IgD-negative memory B cell (primary cell): ENCODE results near the gene ZNF607. TPM values are rescaled to one million over a fixed set of nuclear protein-coding genes. Genes with fewer than 3 reads are reported as not detected.
"Not testable (repeated sequence)": the region's sequence is repeated elsewhere in the genome, so short reads cannot be mapped to it uniquely, and the experiment has no call there.

ENCODE experiments used
- H3K27ac Mint-ChIP-seq, 3 donors: one replicate each; pipeline ENCODE4 v1.8.0; 2020 to 2022; ENCODE audit warnings: mild to moderate bottlenecking in 3 of 3, mixed read lengths in 3 of 3, moderate library complexity in 1 of 3
- H3K27me3 Mint-ChIP-seq: one replicate; pipeline ENCODE4 v1.8.0; 2021; ENCODE audit warnings: mixed read lengths
- H3K36me3 Mint-ChIP-seq: one replicate; pipeline ENCODE4 v1.8.0; 2020; ENCODE audit warnings: mild to moderate bottlenecking, mixed read lengths
- H3K4me1 Mint-ChIP-seq, 3 donors: one replicate each; pipeline ENCODE4 v1.8.0; 2020 to 2022; ENCODE audit warnings: mixed read lengths in 3 of 3, mild to moderate bottlenecking in 1 of 3
- H3K4me3 Mint-ChIP-seq, 4 donors: one replicate each; pipeline ENCODE4 v1.8.0; 2020 to 2022; ENCODE audit warnings: mild to moderate bottlenecking in 4 of 4, mixed read lengths in 4 of 4, moderate library complexity in 3 of 4
- H3K9me3 Mint-ChIP-seq, 3 donors: one replicate each; pipeline ENCODE4 v1.8.0; 2020 to 2021; ENCODE audit warnings: mixed read lengths in 3 of 3, mild to moderate bottlenecking in 1 of 3
- polyA plus RNA-seq: library from polyadenylated mRNA; unstranded; fragments of 300-500 nt; fragmentation: Illumina TruSeq; gene quantifications from one replicate; pipeline ENCODE4 v1.2.3, GENCODE V29; 2021

Gene ZNF607
- polyA plus RNA-seq, 1 donor from 2014 or later = 6.7 TPM

DNA sequence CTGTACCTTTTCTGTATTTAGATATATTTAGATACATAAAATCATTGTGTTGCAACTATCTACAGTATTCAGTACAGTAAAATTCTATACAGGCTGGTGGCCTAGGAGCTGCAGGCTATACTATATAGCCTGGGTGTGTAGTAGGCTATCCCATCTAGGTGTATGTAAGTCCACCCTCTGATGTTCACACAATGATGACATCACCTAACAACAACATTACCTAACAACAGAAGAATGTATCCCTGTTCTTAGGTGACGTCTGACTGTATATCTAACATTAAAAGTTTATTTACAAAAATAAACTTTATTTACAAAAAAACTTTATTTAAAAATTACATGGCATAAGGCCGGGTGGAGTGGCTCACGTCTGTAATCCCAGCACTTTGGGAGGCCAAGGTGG, 36.0 kb downstream of the ZNF607 start:
- peaks cover 5% of the 10 kb centered on the region for H3K36me3 Mint-ChIP-seq
- peaks cover 10 to 19% (median 12%) of the 10 kb centered on the region in 3 donors for H3K9me3 Mint-ChIP-seq
- no peak overlapping the region for H3K27ac Mint-ChIP-seq
- H3K27me3 Mint-ChIP-seq = no peaks in the 10 kb centered on the region
- H3K4me3 Mint-ChIP-seq = no peak overlapping the region
- H3K4me1 Mint-ChIP-seq = no peaks in the 10 kb centered on the region

DNA sequence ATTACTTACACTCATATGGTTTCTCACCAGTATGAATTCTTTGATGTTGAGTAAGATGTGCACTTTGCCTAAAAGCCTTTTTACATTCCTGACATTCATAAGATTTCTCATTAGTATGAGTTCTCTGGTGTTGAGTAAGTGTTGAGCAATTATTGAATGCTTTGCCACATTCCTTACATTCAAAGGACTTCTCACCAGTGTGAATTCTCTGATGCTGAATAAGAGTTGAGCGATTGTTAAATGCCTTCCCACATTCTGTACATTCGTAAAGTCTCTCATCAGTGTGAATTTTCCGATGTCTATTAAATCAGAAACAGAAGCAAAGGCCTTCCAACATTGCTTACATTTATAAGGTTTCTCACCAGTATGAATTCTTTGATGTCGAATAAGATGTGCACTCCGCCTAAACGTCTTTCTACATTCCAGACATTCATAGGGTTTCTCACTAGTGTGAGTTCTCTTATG, 50.1 kb downstream of the ZNF607 start:
- Mint-ChIP-seq H3K27me3 (no peaks in the 10 kb centered on the region), H3K4me1 (no peaks in the 10 kb centered on the region), H3K27ac (no peak overlapping the region), H3K4me3 (no peak overlapping the region), H3K36me3 (peaks cover 4% of the 10 kb centered on the region), H3K9me3 (peaks cover 8 to 43% (median 13%) of the 10 kb centered on the region in 3 donors)

DNA sequence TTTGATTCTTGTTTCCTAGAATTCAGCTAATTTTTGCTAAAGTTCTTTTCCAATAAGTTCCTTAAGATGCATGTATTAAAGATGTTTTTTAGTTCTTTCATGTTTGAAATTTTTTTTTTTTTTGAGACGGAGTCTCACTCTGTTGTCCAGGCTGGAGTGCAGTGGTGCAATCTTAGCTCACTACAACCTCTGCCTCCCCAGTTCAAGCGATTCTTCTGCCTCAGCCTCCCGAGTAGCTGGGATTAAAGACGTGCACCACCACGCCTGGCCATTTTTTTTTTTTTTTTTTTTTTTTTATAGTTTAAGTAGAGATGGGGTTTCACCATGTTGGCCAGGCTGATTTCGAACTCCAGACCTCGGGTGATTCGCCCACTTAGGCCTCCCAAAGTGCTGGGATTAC, 62.4 kb downstream of the ZNF607 start:
- H3K27me3 Mint-ChIP-seq, H3K36me3 Mint-ChIP-seq, H3K9me3 Mint-ChIP-seq: not testable (repeated sequence)
- peak overlapping the region; percentile 58 to 97 (median 76) for H3K4me3 Mint-ChIP-seq
- H3K4me1 Mint-ChIP-seq = peaks cover 18 to 25% (median 21%) of the 10 kb centered on the region in 3 donors
- H3K27ac Mint-ChIP-seq = peak overlapping the region in 1 of 3 donors; percentile 96

DNA sequence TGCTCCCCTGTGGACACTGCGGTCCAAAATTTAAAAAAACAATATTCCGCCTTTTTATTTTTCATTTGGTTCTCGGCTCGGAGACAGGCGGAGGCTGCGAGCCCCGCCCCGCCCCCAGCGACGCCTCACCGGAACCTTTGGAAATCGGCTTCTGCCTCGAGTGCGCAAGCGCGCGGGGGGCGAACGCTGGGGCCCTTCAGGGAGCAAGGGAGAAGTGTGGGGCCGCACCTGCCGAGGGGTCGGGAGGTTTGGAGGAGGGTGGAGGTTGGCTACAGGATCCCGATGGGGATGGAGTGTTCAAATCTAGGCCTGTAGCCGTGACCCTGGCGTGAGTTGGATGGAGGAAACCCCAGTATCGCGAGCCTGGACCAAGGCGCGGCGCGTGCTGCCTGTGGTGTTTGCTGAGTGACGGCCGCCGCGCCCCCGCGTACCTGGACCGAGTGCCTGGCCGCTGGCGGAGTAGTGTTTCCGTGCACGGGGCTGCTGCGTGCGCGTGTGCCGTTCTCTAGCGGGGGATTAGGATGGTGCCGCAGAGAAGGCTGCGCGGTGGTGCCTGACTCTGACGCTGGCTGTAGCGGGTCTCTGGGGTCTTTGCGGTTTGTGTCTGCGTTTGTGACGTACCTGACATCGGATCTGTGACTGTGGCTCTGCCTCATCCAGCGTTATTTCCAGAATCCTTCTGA, 63.7 kb downstream of the ZNF607 start:
- Mint-ChIP-seq H3K36me3 (peaks cover 7% of the 10 kb centered on the region), H3K9me3 (peaks cover 0 to 1% (median 0%) of the 10 kb centered on the region in 3 donors), H3K4me1 (peaks cover 18 to 25% (median 21%) of the 10 kb centered on the region in 3 donors), H3K4me3 (peak overlapping the region; percentile 94 to 99 (median 96)), H3K27me3 (no peaks in the 10 kb centered on the region), H3K27ac (peak overlapping the region; percentile 96 to 98 (median 98))

DNA sequence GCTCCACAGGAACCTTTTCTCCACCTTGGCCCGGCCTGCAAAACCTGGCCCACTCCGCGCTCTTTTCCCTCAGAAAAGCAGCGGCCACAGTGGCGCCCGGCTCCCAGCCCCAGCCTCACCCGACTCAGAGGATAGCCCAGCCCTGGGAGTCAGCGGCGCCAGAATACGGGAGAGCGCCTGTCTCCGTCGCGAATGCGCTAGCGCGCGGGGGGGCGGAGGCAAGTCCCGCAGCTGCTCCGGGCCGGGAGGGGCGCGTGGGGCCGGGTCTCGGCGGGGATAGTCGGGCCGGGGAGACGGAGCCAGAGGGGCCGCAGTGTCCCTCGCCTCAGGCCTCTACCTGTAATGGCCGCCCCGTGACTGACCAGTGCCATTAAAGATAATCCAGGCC, 64.3 kb downstream of the ZNF607 start, which contains the start of gene ZFP30:
TSS of gene ZFP30 (minus strand) at position 165 of the 388 bp plus-strand sequence. CDS start 7,643 bp downstream, outside the sequence.
- peaks cover 0 to 1% (median 0%) of the 10 kb centered on the region in 3 donors for H3K9me3 Mint-ChIP-seq
- H3K4me3 Mint-ChIP-seq = peak within 1 kb of the TSS; percentile 94 to 99 (median 96)
- peak within 1 kb of the TSS; percentile 96 to 98 (median 98) for H3K27ac Mint-ChIP-seq
- no peaks in the 10 kb centered on the region for H3K27me3 Mint-ChIP-seq
- peaks cover 18 to 25% (median 21%) of the 10 kb centered on the region in 3 donors for H3K4me1 Mint-ChIP-seq
- H3K36me3 Mint-ChIP-seq = peaks cover 7% of the 10 kb centered on the region

DNA sequence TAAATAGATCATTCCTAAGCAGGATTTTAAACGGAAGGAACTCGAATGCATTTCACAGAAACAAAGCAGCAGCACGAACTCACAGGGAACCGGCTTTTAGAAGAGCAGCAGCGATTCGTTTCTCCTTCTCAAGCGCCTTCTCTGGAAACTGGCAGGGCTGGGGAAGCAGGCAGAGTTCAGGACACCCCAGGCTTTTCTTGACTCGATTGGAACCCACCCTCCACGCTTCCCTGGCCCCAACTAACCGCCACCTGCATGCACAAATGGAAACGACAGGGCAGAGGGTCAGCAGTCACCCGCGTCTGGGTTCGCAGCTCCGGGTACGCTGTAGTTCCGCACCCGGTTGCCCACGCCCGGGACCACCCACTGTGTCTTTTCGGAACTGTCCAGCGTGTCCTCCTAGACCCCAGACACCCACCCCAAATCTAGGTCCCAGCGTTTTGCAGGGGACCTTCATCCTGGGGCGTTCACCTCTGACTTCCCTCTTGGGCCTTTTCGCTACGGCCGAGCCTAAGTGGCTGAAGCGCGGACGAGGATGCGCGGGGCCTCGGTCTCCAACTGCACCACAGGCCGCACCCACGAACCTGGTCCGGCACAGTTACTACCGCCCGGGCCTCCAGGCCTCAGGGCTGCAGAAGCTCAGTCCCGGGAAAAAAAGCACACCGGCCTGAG, 64.8 kb downstream of the ZNF607 start:
- Mint-ChIP-seq H3K27me3 (no peaks in the 10 kb centered on the region), H3K9me3 (peaks cover 0 to 2% (median 0%) of the 10 kb centered on the region in 3 donors), H3K4me3 (peak overlapping the region; percentile 94 to 99 (median 96)), H3K36me3 (peaks cover 9% of the 10 kb centered on the region), H3K27ac (peak overlapping the region; percentile 96 to 98 (median 98)), H3K4me1 (peaks cover 18 to 25% (median 21%) of the 10 kb centered on the region in 3 donors)

DNA sequence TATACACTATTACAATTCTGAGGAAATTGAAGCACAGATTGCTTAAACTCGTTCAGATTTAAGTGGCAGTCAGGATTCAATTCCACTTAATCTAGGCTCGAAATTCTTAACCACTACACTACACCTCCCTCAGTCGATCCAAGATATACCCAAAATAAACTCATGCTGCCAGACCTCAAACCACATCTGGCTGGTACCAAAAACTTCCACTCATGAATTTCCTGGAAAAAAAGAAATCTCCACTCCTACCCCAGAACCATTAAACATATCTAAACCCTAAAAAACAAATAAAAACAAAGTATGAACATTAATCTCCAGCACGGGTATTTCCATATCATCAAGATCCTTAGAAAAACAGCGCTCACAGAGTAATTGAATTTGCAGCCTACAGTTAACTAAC, 65.4 kb downstream of the ZNF607 start:
- peaks cover 0 to 5% (median 0%) of the 10 kb centered on the region in 3 donors for H3K9me3 Mint-ChIP-seq
- H3K36me3 Mint-ChIP-seq = peaks cover 11% of the 10 kb centered on the region
- peak overlapping the region; percentile 21 to 98 (median 96) for H3K27ac Mint-ChIP-seq
- peaks cover 18 to 25% (median 21%) of the 10 kb centered on the region in 3 donors for H3K4me1 Mint-ChIP-seq
- peak overlapping the region; percentile 94 to 99 (median 96) for H3K4me3 Mint-ChIP-seq
- H3K27me3 Mint-ChIP-seq = no peaks in the 10 kb centered on the region

Other genes with a start within 250 kb of the ZNF607 start
- gene ZNF793, start 212.8 kb downstream of the ZNF607 start, polyA plus RNA-seq = 1.9 TPM
- 6.9 TPM for gene ZNF571, start 125.0 kb downstream of the ZNF607 start, polyA plus RNA-seq
- 5.1 TPM for gene ZNF540, start 124.9 kb downstream of the ZNF607 start, polyA plus RNA-seq
- gene ZFP30, start 64.3 kb downstream of the ZNF607 start, polyA plus RNA-seq = 2.4 TPM
- gene ZNF573, start 59.8 kb upstream of the ZNF607 start, polyA plus RNA-seq = 10.0 TPM
- not detected for gene WDR87, start 186.8 kb upstream of the ZNF607 start, polyA plus RNA-seq
- gene SIPA1L3, start 187.4 kb upstream of the ZNF607 start, polyA plus RNA-seq = 13.6 TPM